Measurements from ENCODE around the gene LAMA3. TPM values are rescaled to one million over a fixed set of nuclear protein-coding genes. Genes with fewer than 3 reads are reported as not detected.
"Not testable (repeated sequence)": the region's sequence is repeated elsewhere in the genome, so short reads cannot be mapped to it uniquely, and the experiment has no call there.

Gene LAMA3
- polyA plus RNA-seq, 1 experiment: 0.32 TPM

DNA sequence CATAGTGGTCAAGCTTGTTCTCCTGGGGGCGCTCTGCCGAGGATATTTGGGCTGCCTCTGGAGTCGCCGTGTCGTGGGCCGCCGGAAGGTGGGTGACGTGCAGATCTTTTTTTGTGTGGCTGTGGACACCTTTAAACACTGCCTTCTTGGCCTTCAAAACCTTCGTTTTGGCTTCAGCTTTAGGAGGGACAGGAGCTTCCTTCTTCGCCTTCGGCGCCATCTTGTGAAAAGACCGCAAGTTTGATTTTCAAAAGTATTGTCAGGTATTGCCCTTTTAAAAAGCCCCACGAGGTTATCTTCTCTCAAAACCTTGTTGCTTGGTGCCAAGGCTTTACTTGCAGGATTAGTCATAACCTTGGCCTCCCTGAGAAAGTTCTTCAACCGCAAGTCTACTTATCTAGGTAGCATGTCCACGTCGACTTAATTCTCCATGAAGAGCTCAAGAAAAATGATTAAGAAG is 20.8 kb downstream of the LAMA3 start:
- no peak for DNase-seq (ENCODE audit: low read depth, low spot score)
- ChIA-PET CTCF (no interaction called here), POLR2A (no interaction called here)
- Histone ChIP-seq H3K9me3 (ENCODE audit: control insufficient read depth, insufficient read depth, low read length) (peaks cover 5% of the 10 kb centered on the region), H3K27me3 (ENCODE audit: control insufficient read depth, insufficient read depth, low read length) (peaks cover 4% of the 10 kb centered on the region), H3K4me3 (ENCODE audit: low read depth, low read length) (no peak overlapping the region), H3K27ac (ENCODE audit: low read depth, low read length) (no peak overlapping the region)
- TF ChIP-seq, protein P1, sequence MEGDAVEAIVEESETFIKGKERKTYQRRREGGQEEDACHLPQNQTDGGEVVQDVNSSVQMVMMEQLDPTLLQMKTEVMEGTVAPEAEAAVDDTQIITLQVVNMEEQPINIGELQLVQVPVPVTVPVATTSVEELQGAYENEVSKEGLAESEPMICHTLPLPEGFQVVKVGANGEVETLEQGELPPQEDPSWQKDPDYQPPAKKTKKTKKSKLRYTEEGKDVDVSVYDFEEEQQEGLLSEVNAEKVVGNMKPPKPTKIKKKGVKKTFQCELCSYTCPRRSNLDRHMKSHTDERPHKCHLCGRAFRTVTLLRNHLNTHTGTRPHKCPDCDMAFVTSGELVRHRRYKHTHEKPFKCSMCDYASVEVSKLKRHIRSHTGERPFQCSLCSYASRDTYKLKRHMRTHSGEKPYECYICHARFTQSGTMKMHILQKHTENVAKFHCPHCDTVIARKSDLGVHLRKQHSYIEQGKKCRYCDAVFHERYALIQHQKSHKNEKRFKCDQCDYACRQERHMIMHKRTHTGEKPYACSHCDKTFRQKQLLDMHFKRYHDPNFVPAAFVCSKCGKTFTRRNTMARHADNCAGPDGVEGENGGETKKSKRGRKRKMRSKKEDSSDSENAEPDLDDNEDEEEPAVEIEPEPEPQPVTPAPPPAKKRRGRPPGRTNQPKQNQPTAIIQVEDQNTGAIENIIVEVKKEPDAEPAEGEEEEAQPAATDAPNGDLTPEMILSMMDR (IDR thresholded peaks at IDR 0.05; ENCODE audit: low read depth, low read length): no peak

GRCh38 chr18:23710946-23711345 is 21.7 kb downstream of the LAMA3 start:
- ChIA-PET POLR2A (no interaction called here), CTCF (no interaction called here)
- Histone ChIP-seq H3K27me3 (ENCODE audit: control insufficient read depth, insufficient read depth, low read length) (peaks cover 4% of the 10 kb centered on the region), H3K4me3 (ENCODE audit: low read depth, low read length) (no peak overlapping the region), H3K9me3 (ENCODE audit: control insufficient read depth, insufficient read depth, low read length) (peaks cover 5% of the 10 kb centered on the region), H3K27ac (ENCODE audit: low read depth, low read length) (no peak overlapping the region)
- no peak for DNase-seq (ENCODE audit: low read depth, low spot score)
- TF ChIP-seq, protein P1 (IDR thresholded peaks at IDR 0.05; ENCODE audit: low read depth, low read length): no peak

DNA sequence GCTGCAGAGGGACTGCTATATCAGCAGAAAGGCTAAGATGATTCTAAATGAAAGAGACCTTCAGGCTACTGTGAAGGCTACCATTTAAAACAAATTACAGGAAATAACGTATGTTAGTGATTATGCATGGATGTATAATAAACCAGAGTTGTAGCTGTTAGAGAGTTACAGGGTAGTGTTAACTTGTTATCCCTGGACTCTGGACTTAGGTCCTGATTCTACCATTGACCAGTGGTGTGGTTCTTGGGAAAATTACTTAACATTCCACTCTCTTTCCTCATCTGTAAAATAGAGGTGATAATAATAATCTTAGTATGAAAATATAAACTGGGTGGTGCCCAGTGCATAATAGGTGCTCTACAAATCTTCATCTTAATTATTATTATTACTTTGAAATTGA is 22.2 kb downstream of the LAMA3 start:
- peaks cover 4% of the 10 kb centered on the region for H3K27me3 ChIP-seq (ENCODE audit: control insufficient read depth, insufficient read depth, low read length)
- TF ChIP-seq, protein P1 (IDR thresholded peaks at IDR 0.05; ENCODE audit: low read depth, low read length): no peak
- no peak for DNase-seq (ENCODE audit: low read depth, low spot score)
- H3K4me3 ChIP-seq (ENCODE audit: low read depth, low read length): no peak overlapping the region
- peaks cover 5% of the 10 kb centered on the region for H3K9me3 ChIP-seq (ENCODE audit: control insufficient read depth, insufficient read depth, low read length)
- ChIA-PET CTCF (interaction anchor here (1.9 kb wide), 1 partner anchor 8 kb away, joined by 7 read pairs; no protein-coding TSS in a partner anchor), POLR2A (no interaction called here)
- no peak overlapping the region for H3K27ac ChIP-seq (ENCODE audit: low read depth, low read length)

GRCh38 chr18:23712445-23712844 is 23.2 kb downstream of the LAMA3 start:
- POLR2A ChIA-PET: no interaction called here
- no peaks in the 10 kb centered on the region; the same call in 1 of the 2 replicates for H3K9me3 ChIP-seq (ENCODE audit: control insufficient read depth, insufficient read depth, low read length)
- no peak overlapping the region for H3K4me3 ChIP-seq (ENCODE audit: low read depth, low read length)
- H3K27me3 ChIP-seq (ENCODE audit: control insufficient read depth, insufficient read depth, low read length): peaks cover 4% of the 10 kb centered on the region
- DNase-seq (ENCODE audit: low read depth, low spot score): no peak
- TF ChIP-seq, protein P1 (IDR thresholded peaks at IDR 0.05; ENCODE audit: low read depth, low read length): no peak
- H3K27ac ChIP-seq (ENCODE audit: low read depth, low read length): no peak overlapping the region
- CTCF ChIA-PET: interaction anchor here (1.9 kb wide), 1 partner anchor 9 kb away, joined by 7 read pairs; no protein-coding TSS in a partner anchor

DNA sequence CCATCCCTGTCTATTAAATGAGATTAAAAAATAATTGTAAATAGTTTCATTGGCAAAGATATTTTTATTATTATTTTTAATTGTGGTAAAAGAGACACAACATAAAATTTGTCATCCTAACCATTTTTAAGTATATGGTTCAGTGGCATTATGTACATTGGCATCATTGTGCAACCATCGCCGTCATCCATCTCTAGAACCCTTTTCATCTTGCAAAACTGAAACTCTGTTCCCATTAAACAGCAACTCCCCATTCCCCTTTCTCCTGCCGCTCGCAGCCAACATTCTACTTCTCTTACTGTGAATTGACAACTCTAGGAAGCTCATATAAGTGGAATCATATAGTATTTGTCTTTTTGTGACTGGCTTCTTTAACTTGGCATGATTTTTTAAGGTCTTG is 25.3 kb downstream of the LAMA3 start:
- no peak overlapping the region for H3K27ac ChIP-seq (ENCODE audit: low read depth, low read length)
- ChIA-PET POLR2A (no interaction called here), CTCF (interaction anchor here (2.2 kb wide), 1 partner anchor 12 kb away, joined by 15 read pairs; no protein-coding TSS in a partner anchor)
- no peaks in the 10 kb centered on the region; the same call in 1 of the 2 replicates for H3K9me3 ChIP-seq (ENCODE audit: control insufficient read depth, insufficient read depth, low read length)
- no peaks in the 10 kb centered on the region for H3K27me3 ChIP-seq (ENCODE audit: control insufficient read depth, insufficient read depth, low read length)
- DNase-seq (ENCODE audit: low read depth, low spot score): no peak
- H3K4me3 ChIP-seq (ENCODE audit: low read depth, low read length): no peak overlapping the region
- TF ChIP-seq, protein P1 (IDR thresholded peaks at IDR 0.05; ENCODE audit: low read depth, low read length): no peak

GRCh38 chr18:23716079-23716478 is 26.8 kb downstream of the LAMA3 start:
- H3K4me3 ChIP-seq (ENCODE audit: low read depth, low read length); H3K27me3 ChIP-seq (ENCODE audit: control insufficient read depth, insufficient read depth, low read length); POLR2A ChIA-PET; DNase-seq (ENCODE audit: low read depth, low spot score); H3K9me3 ChIP-seq (ENCODE audit: control insufficient read depth, insufficient read depth, low read length); H3K27ac ChIP-seq (ENCODE audit: low read depth, low read length): not testable (repeated sequence)
- CTCF ChIA-PET: interaction anchor here (0.6 to 1.3 kb wide), 2 partner anchors 13 to 98 kb away, joined by 5 to 8 read pairs; no protein-coding TSS in a partner anchor

Data from AG04450 (cell line).